Thoracic aorta (tissue), 2 donors: ENCODE results near the gene SH3RF2. TPM values are rescaled to one million over a fixed set of nuclear protein-coding genes. Genes with fewer than 3 reads are reported as not detected.

ENCODE experiments used
- ATAC-seq: fragments of 150-250 bp; one replicate; pipeline ENCODE4 v1.8.0; 2017; ENCODE audit warnings: low read depth; ENCODE audit not compliant: insufficient number of reproducible peaks, low FRiP score
- DNase-seq: peaks from one replicate; pipeline ENCODE4 v3.0.0-alpha.2; 2020; ENCODE audit warnings: low spot score
- H3K27ac ChIP-seq, 2 donors: fragments of 200-600 bp; sonication (generic); 1 replicate in 1 of 2; 2 replicates in 1 of 2; pipeline ENCODE4 v1.5.1; 2016; ENCODE audit warnings: mild to moderate bottlenecking in 2 of 2, moderate library complexity in 2 of 2
- H3K27me3 ChIP-seq: fragments of 200-600 bp; sonication (generic); replicated peaks from 2 replicates; pipeline ENCODE4 v1.6.0; 2016; ENCODE audit warnings: mild to moderate bottlenecking; ENCODE audit not compliant: insufficient read depth
- H3K36me3 ChIP-seq: fragments of 200-600 bp; sonication (generic); one replicate; pipeline ENCODE4 v1.5.1; 2016
- H3K4me1 ChIP-seq, 2 donors: fragments of 200-600 bp; sonication (generic); 1 replicate in 1 of 2; 2 replicates in 1 of 2; pipeline versions ENCODE4 v1.5.1 to v1.6.0; 2016; ENCODE audit warnings: low read depth in 2 of 2, mild to moderate bottlenecking in 1 of 2; ENCODE audit not compliant: control insufficient read depth in 1 of 2
- H3K4me3 ChIP-seq: fragments of 200-600 bp; sonication (generic); 2 replicates; pipeline ENCODE4 v1.5.1; 2016; ENCODE audit warnings: mild to moderate bottlenecking
- H3K9me3 ChIP-seq: fragments of 200-600 bp; sonication (generic); 2 replicates; pipeline ENCODE4 v1.5.1; 2016
- CTCF ChIP-seq: fragments of 200-600 bp; sonication (generic); IDR thresholded peaks from one replicate; pipeline ENCODE4 v1.5.1; 2019; ENCODE audit warnings: antibody characterized with exemption
- total RNA-seq, 2 donors: library from RNA; depleted of rRNA; stranded (reverse); fragments of >200 nt; gene quantifications; one replicate each; pipeline versions ENCODE4 v1.1.0 to v1.2.3, GENCODE V29; 2016

SH3RF2 gene
- total RNA-seq, 2 donors from 2014 or later, result 8.1 to 16.4 TPM

DNA sequence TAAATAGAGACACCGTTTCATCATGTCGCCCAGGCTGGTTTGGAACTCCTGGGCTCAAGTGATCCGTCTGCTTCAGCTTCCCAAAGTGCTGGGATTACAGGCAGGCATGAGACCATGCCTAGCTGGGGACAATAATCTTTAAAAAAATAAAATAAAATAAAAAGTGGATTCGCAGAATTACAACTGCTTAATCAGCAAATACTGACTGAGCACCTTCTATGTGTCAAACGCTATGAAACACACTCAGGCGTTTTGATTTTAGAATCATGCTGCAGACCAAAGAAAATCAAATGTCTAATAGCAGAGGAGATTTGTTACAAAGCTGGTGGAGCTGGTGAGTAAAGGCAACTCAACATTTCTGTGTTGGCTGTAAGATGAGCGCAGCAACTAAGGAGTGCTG is 22.7 kb upstream of the SH3RF2 start:
- Histone ChIP-seq H3K4me3 (no peak overlapping the region), H3K9me3 (no peaks in the 10 kb centered on the region), H3K27me3 (no peaks in the 10 kb centered on the region), H3K36me3 (no peaks in the 10 kb centered on the region), H3K27ac (no peak overlapping the region), H3K4me1 (peaks cover 6 to 11% of the 10 kb centered on the region in 2 donors)
- TF ChIP-seq CTCF, result no peak
- ATAC-seq, result no peak
- no peak for DNase-seq

- ATAC-seq (no peak), DNase-seq (no peak)
- no peaks in the 10 kb centered on the region for H3K9me3 ChIP-seq
- H3K4me3 ChIP-seq, result no peak overlapping the region
- no peak for TF ChIP-seq CTCF
- H3K36me3 ChIP-seq, result no peaks in the 10 kb centered on the region
- H3K27me3 ChIP-seq, result no peaks in the 10 kb centered on the region
- no peak overlapping the region for H3K27ac ChIP-seq
- H3K4me1 ChIP-seq, result peaks cover 6 to 11% of the 10 kb centered on the region in 2 donors
These were observed 20.3 kb upstream of the SH3RF2 start for GRCh38 chr5:145915970-145916638.

- no peak overlapping the region for H3K4me3 ChIP-seq
- no peak overlapping the region for H3K27ac ChIP-seq
- no peak for DNase-seq
- no peak for ATAC-seq
- H3K36me3 ChIP-seq, result no peaks in the 10 kb centered on the region
- H3K27me3 ChIP-seq, result no peaks in the 10 kb centered on the region
- H3K4me1 ChIP-seq, result peaks cover 6 to 11% of the 10 kb centered on the region in 2 donors
- no peak for TF ChIP-seq CTCF
- no peaks in the 10 kb centered on the region for H3K9me3 ChIP-seq
These were observed 19.1 kb upstream of the SH3RF2 start for GRCh38 chr5:145917288-145917687.

DNA sequence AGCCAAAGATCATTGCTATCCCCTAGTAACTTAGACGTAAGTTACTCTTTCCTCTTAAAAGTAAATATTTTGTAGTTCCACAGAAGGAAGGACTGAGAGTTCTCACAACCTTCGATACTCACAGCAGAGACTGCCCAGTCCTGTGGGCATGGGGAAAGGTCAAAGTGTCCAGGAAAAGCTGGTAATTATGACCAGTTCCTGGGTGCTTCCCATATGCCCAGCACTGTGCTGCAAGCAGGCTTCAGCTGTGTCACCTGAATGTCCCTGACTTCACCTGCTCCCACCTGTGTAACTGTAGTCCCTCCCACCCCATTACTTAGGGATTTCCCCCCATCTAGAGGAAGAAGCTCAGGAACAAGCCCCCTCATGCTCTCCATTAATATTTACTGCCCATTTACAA is 18.0 kb upstream of the SH3RF2 start:
- Histone ChIP-seq H3K27ac (no peak overlapping the region), H3K9me3 (no peaks in the 10 kb centered on the region), H3K36me3 (no peaks in the 10 kb centered on the region), H3K4me1 (peaks cover 6 to 11% of the 10 kb centered on the region in 2 donors), H3K27me3 (no peaks in the 10 kb centered on the region), H3K4me3 (no peak overlapping the region)
- no peak for TF ChIP-seq CTCF
- ATAC-seq (no peak), DNase-seq (no peak)

DNA sequence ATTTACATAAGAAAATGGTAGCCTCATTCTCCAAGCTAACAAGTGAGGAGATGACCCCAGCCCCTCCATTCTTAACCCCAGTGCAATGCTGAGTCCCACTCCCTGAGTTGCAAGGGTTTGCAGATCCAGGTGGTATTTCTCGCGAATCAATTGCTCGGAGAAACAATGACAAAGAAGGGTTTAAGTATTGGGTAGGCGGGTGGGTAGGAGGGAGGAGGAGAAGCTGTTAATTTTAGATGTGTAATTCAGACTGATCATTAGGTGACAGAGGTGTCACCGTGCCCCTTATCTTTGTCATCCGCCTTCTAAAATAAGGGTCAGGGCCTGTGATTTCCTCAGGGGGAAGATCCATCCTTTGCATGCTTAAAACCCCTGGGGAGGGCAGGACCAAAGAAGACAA is 17.0 kb upstream of the SH3RF2 start:
- Histone ChIP-seq H3K4me3 (no peak overlapping the region), H3K27me3 (no peaks in the 10 kb centered on the region), H3K36me3 (no peaks in the 10 kb centered on the region), H3K4me1 (peaks cover 7 to 18% of the 10 kb centered on the region in 2 donors), H3K9me3 (no peaks in the 10 kb centered on the region), H3K27ac (no peak overlapping the region)
- DNase-seq, result no peak
- no peak for TF ChIP-seq CTCF
- ATAC-seq, result no peak
